RWPE2 (cell line): ENCODE data around the gene CMIP.

Source experiments
- ATAC-seq: fragments of 200-7000 bp; cut with Tn5 transposase; 3 replicates; pipeline ENCODE4 v1.9.1; 2021; ENCODE audit warnings: low read depth
- DNase-seq: peaks from one replicate; pipeline ENCODE4 v3.0.0-alpha.2; 2020; ENCODE audit warnings: low spot score
- H3K27ac ChIP-seq: fragments of 450-650 bp; 2 replicates; pipeline ENCODE4 v1.5.1; 2017; ENCODE audit warnings: mild to moderate bottlenecking; ENCODE audit not compliant: poor library complexity, severe bottlenecking
- H3K27me3 ChIP-seq: fragments of 250-450 bp; sonication (Bioruptor Pico); 2 replicates; pipeline ENCODE4 v1.5.1; 2021; ENCODE audit warnings: mild to moderate bottlenecking, moderate library complexity; ENCODE audit not compliant: insufficient read depth, poor library complexity, severe bottlenecking
- H3K36me3 ChIP-seq: fragments of 250-450 bp; sonication (Bioruptor Pico); 2 replicates; pipeline ENCODE4 v1.5.1; 2020; ENCODE audit warnings: low read depth, mild to moderate bottlenecking, moderate library complexity
- H3K4me1 ChIP-seq: fragments of 250-450 bp; sonication (Bioruptor Pico); 2 replicates; pipeline ENCODE4 v1.5.1; 2021; ENCODE audit warnings: mild to moderate bottlenecking, moderate library complexity; ENCODE audit not compliant: insufficient read depth, poor library complexity, severe bottlenecking
- H3K4me3 ChIP-seq: fragments of 250-450 bp; sonication (Bioruptor Pico); 2 replicates; pipeline ENCODE4 v1.5.1; 2021; ENCODE audit warnings: mild to moderate bottlenecking, moderate library complexity; ENCODE audit not compliant: severe bottlenecking
- H3K9me3 ChIP-seq: fragments of 250-450 bp; sonication (Bioruptor Pico); 2 replicates; pipeline ENCODE4 v1.5.1; 2021; ENCODE audit warnings: mild to moderate bottlenecking, moderate library complexity; ENCODE audit not compliant: severe bottlenecking
- TF ChIP-seq, protein P1 (sequence below): fragments of 450-650 bp; IDR thresholded peaks from one replicate; pipeline ENCODE4 v1.5.1; 2017; ENCODE audit warnings: mild to moderate bottlenecking, moderate library complexity; ENCODE audit not compliant: poor library complexity, severe bottlenecking

The CMIP gene

DNA sequence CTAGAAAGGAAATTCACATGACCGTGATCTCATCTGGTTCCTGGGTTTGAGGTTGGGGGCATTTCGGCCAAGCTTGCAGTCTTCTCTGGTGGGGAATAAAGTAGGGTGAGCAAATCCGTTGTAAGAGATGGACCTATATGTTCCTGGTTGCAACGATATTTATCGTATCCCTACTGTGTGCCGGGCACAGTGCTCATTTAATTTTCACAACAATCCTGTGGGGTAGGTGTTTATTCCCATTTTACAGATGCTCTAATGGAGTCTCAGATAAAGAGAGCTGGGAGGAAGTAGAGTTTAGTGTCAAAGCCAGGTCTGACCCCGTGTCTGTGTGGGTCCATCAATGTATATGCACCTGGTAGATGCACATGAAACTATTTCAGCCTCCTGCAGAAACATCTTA, 9.4 kb downstream of the CMIP start:
- no peaks in the 10 kb centered on the region for H3K9me3 ChIP-seq
- TF ChIP-seq, protein P1, sequence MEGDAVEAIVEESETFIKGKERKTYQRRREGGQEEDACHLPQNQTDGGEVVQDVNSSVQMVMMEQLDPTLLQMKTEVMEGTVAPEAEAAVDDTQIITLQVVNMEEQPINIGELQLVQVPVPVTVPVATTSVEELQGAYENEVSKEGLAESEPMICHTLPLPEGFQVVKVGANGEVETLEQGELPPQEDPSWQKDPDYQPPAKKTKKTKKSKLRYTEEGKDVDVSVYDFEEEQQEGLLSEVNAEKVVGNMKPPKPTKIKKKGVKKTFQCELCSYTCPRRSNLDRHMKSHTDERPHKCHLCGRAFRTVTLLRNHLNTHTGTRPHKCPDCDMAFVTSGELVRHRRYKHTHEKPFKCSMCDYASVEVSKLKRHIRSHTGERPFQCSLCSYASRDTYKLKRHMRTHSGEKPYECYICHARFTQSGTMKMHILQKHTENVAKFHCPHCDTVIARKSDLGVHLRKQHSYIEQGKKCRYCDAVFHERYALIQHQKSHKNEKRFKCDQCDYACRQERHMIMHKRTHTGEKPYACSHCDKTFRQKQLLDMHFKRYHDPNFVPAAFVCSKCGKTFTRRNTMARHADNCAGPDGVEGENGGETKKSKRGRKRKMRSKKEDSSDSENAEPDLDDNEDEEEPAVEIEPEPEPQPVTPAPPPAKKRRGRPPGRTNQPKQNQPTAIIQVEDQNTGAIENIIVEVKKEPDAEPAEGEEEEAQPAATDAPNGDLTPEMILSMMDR = no peak
- no peaks in the 10 kb centered on the region for H3K27me3 ChIP-seq
- H3K36me3 ChIP-seq = peaks cover 48% of the 10 kb centered on the region
- no peak for ATAC-seq
- H3K27ac ChIP-seq = no peak overlapping the region
- DNase-seq = no peak
- no peak overlapping the region for H3K4me3 ChIP-seq
- H3K4me1 ChIP-seq = peaks cover 28% of the 10 kb centered on the region

DNA sequence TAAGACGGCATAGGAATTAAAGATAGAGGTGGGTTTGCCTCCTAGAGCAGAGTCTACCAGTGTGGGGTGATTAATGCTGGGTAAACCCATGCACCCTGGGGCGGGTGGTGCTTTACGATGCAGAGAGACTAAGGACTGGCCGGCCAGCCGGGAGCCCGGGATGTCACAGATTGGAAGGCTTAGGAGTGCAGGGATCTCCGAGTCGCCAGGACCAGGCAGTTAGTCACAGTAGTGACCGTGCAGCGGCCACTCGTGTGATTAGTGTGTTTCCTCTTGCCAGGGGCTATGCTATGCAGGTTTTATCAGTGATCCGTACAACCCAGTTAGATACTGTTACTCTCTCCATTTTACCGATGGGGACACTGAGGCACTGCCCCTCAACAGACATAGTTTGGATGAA, 10.4 kb downstream of the CMIP start:
- H3K4me1 ChIP-seq = peaks cover 20% of the 10 kb centered on the region
- H3K27me3 ChIP-seq = no peaks in the 10 kb centered on the region

DNA sequence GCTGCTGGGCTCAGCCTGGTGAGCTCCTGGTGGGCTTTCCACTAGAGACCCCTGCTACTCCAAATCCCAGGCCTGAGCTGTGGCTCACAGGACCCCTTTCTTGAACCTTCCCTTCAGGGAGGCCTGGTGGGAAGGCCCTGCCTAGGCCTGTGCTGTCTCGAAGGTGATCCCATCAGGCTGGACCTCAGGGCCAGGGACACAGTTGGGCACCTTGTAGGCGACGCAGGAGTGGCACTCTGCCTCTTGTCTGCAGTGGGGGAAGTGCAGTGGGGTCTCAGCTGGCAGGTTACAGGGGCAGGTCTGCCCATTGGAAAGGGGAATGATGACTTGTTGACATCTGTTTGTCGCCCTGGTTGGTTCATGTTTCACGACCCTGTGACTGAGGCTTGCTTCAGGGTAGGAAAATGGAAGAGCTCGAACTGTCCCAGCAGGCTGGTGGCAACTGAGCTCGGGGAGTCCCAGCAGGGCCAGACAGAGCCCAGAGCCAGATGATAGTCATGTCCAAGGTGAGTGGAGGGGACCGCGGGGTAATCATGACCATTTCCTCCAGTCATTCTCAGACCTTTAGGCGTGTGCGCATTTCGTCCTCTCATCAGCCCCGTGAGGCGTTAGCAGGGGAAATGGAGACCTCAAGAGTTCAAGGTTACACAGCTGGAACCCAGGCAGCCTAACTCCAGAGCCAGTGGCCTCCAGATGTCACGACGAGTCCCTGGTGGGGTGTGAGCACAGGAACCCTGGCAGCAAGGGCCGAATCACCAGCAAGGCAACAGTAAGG, 11.3 kb downstream of the CMIP start:
- ATAC-seq (no peak), DNase-seq (no peak)
- Histone ChIP-seq H3K27ac (no peak overlapping the region), H3K4me3 (no peak overlapping the region), H3K4me1 (peaks cover 18% of the 10 kb centered on the region), H3K9me3 (no peaks in the 10 kb centered on the region), H3K36me3 (peaks cover 58% of the 10 kb centered on the region), H3K27me3 (no peaks in the 10 kb centered on the region)
- TF ChIP-seq, protein P1 = no peak

More for the DNA sequence above, 10.4 kb downstream of the CMIP start:
- DNase-seq = no peak
- TF ChIP-seq, protein P1 = no peak
- no peak for ATAC-seq
- peaks cover 56% of the 10 kb centered on the region for H3K36me3 ChIP-seq
- H3K4me3 ChIP-seq = no peak overlapping the region
- no peak overlapping the region for H3K27ac ChIP-seq
- H3K9me3 ChIP-seq = no peaks in the 10 kb centered on the region

DNA sequence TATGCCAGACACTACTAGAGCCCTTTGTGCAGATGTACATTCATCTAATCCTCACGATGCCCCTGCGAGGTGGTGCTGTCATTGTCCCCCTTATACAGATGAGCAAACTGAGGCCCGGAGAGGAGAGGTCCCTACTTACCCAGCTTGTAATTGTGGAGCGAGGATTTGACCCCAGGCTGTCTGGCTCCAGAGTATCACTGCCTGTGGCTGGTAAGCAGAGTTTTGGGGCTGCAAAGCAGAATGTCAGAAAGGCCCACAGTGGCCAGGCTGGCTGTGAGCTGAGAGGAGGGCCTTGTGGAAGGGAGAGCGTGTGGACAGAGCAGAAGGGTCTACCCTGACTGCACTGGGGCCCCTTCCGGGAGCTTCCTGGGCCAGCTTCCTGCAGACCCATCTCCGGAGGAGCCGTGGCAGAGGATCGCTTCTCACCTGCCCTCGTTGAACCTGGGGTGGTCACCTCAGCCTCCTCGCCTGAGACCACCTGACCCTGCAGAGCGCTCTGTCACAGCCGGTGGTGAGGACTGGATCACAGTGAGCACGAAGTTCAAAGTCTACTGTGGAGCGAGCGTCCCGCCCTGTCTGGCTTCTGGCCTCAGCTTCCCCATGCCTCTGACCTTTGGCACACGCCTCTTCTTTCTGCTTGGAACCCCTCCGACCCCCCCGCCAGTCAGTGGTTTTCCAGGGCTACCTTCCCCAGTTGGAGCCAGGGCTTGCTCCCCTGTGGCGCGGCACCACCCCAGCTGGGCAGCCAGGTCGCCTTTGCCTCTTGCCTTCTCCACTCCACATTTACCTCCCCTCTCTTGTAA, 12.1 kb downstream of the CMIP start:
- ATAC-seq (no peak), DNase-seq (no peak)
- H3K36me3 ChIP-seq = peaks cover 54% of the 10 kb centered on the region
- TF ChIP-seq, protein P1 = no peak
- no peak overlapping the region for H3K4me3 ChIP-seq
- H3K27me3 ChIP-seq = no peaks in the 10 kb centered on the region
- H3K4me1 ChIP-seq = peaks cover 12% of the 10 kb centered on the region
- peak overlapping the region; percentile 5 for H3K27ac ChIP-seq
- no peaks in the 10 kb centered on the region for H3K9me3 ChIP-seq
